HG03571 (cell line): ENCODE measurements around the gene TFEB.

ENCODE experiments used
- ATAC-seq: cut with Tn5 transposase; IDR thresholded peaks from one replicate; pipeline ENCODE4 v1.9.1; 2021; ENCODE audit not compliant: unreplicated experiment

Gene TFEB

GRCh38 chr6:41692080-41692675 is 43.2 kb downstream of the TFEB start:
- ATAC-seq = no peak

DNA sequence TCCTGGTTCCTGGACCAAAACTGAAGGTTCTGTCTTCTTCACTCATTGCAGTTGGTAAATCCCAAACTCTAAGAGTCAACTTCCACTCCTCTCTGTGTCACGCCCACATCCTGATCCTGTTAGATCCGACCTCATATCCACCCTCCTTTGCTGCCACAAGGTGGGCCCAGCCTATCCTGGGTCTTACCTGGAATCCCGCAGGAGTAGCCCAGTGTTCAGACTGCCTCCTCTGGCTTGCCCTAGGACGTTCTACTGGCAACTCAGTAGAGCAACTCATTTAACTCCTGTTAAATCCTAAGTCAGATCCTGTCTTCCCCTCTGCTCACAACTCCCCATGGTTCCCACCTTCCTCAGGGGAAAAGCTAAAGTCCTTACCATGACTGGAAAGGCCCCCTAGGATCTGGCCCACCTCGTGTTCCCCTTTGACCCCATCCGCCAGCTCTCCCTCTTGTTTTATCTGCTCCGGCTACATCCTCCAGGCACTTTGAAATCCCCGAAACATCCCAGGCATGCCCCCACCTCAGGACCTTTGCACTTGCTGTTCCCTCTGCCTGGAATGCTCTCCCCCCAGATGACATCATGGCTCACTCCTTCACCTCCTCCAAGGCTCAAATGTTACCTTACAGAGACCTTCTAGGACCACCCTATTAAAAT is 43.9 kb downstream of the TFEB start:
- ATAC-seq = no peak

DNA sequence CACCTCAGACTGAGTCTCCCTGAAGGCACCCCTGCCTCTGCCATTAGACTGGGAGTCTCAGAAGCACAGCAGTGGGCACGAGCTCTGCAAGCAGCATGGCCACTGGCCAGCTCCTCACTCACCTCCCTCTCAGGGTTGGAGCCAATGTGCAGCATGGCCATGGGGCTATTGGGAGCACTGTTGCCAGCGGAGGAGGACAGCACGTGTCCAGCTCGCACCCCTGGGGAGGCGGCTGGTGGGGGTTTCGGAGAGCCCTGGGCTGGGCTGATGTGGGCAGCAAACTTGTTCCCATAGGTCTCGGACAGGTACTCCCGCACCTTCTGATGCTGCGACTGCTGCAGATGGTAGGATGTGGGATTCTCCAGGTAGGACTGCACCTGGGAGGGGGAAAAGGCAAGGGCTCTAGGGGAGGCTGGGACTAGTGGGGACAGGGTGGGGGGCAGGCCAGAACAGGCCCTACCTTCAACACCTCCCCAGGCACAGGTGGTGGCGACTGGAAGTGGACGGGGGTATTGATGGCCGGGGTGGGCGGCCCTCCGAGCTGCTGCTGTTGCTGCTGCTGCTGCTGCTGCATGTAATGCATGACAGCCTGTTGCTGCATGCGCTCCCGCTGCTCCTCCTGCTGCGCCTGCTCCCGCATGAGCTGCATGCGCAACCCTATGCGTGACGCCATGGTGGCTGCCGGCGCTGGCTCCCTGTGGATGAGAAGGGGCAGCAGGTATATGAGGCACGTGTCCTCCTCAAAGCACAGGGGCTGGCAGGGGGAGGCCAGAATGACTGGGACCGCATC is 44.7 kb downstream of the TFEB start:
- no peak for ATAC-seq

DNA sequence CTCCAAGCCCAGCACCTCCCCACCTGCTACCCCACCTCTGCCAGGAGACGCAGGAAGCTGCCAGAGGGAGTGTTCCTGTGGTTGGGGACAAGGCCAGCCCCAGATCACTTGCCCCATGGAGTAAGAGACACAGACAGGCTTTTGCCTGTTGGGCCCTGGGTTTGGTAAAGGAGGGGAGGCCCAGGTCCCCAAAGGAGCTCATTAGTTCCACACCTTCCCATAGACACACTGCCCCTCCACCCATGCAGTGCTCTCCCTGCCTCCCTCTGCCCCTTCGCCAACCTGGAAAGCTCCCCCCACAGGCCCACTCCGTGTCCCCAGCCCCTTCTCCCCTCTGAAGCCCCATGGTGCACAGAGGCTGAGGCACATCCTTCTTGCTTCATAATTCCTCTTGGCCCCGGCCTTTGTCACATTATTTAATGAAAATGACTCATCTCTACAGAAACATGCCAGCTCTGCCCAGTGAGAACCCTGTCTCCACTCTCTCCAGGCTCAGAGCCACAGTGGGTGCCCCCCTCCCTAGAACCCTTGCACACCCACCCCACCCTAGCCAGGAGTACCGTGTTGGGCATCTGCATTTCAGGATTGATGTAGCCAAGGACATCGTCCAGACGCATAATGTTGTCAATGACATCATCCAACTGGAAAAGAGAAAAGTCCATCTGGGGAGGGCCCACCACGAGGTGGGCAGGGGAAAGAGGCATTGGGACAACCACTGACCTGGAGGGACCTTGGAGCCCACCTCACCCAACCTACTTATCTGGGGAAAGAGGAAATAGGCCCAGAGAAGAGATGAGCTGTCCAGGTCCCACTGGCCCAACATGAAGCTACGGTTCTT is 46.0 kb downstream of the TFEB start:
- ATAC-seq = no peak

- ATAC-seq = no peak
These were observed 47.0 kb downstream of the TFEB start for GRCh38 chr6:41688256-41688965.

- no peak for ATAC-seq
These were observed 47.8 kb downstream of the TFEB start for GRCh38 chr6:41687501-41688175.

DNA sequence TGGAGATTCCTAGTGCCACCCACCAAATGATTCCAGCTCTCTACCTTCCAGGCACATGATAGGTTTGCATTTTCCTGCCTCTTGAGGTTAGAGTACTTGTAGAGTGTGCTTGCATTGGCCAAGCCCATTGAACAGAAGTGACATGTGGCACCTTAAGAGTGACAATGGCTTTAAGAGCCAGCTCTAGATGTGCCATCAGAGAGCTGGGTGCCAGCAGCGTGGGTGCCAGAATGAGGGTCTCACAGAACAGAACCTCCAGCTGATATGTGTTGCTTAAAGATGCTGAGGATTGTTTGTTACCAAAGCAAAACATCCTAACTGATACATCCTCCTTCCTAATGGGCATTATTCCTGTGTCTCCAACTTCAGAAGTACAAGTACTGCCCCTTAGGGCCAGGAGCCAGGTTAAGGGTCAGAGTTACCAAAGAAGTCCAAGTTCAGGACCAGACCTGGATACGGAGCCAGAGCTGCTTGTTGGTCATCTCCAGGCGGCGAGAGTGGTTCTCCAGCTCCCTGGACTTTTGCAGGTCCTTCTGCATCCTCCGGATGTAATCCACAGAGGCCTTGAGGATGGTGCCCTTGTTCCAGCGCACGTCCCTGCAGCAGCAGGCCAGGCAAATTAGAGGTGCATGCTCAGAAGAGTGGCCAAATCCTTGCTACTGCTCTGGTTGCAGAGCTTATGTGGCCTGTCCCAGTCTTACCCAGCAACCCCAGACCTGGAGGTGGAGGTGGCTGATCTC is 49.6 kb downstream of the TFEB start:
- no peak for ATAC-seq

- no peak for ATAC-seq
These were observed 50.9 kb downstream of the TFEB start for GRCh38 chr6:41684311-41685180.

- peak; percentile 60 for ATAC-seq
These were observed 51.7 kb downstream of the TFEB start for GRCh38 chr6:41683523-41684310.

DNA sequence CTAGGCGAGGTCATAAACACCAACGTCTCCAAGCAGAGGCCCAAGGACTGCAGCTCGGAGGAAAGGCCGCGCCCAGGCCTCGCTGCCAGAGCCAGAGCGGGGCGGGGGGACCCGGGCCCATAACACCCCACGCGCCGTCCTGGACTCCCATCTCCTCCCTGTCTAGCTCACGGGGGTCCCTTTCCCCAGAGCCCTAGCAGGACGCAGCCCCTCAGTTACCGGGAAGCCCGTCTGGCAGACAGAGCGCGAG is 52.2 kb downstream of the TFEB start:
- no peak for ATAC-seq

GRCh38 chr6:41682497-41683272 is 52.7 kb downstream of the TFEB start:
- no peak for ATAC-seq

DNA sequence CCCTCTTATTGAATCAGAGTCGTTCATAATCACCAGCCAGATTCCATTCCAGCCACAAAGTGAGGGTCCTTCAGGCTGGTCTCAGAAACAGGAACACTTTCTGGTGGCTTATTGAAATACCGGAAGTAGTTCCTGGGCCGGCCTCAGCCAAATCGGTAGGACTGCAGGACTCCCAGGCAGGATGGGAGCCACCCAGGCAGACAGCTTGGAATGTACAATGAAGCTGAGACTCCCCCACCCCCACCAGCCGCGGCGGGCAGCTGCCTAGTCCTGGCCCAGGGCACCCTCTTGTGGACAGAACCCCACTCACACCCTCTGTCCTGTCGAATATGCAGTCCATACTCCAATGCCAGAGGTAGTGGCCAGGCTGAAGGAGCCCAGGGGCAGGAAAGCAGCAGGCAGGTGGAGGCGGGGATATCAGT is 53.3 kb downstream of the TFEB start:
- no peak for ATAC-seq

GRCh38 chr6:41680182-41680965 is 55.0 kb downstream of the TFEB start:
- no peak for ATAC-seq

DNA sequence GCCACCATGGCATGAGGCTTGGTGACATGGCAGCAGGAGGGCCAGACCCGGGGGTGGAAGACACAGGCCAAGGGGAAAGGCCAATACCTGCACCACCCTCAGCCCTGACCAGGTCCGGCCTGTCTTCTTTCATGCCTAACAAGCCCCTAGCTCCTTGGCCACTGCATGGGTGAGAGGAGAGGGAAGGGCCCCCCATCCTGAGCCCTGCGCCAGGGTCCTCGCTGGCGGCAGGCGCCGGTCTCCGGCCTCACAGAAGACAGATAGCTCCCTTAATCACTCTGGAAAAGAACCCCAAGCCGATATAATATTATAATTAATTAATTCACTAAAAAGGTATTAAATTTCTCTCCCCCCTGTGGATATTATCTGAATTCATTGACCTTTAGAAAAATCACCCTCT is 55.7 kb downstream of the TFEB start:
- no peak for ATAC-seq

GRCh38 chr6:41678511-41679084 is 56.8 kb downstream of the TFEB start:
- ATAC-seq = no peak
